Measurements from ENCODE around the gene SAMMSON. TPM values are rescaled to one million over a fixed set of nuclear protein-coding genes. Genes with fewer than 3 reads are reported as not detected.

Gene SAMMSON
- not detected for total RNA-seq

- CTCF ChIA-PET = no interaction called here
- DNase-seq (no peak), ATAC-seq (no peak)
- intact Hi-C loops (cut with micrococcal nuclease) = no loop called here
- Mint-ChIP-seq H3K9me3 (no peaks in the 10 kb centered on the region), H3K27me3 (peaks cover 2% of the 10 kb centered on the region), H3K27ac (no peak within 1 kb of the TSS), H3K4me1 (ENCODE audit: low read depth) (no peaks in the 10 kb centered on the region), H3K4me3 (no peak within 1 kb of the TSS), H3K36me3 (ENCODE audit: low read depth) (no peaks in the 10 kb centered on the region)
- POLR2A ChIA-PET = no interaction called here
- TF ChIP-seq CTCF (IDR thresholded peaks at IDR 0.05) = no peak
Measured at GRCh38 chr3:69999140-70000027, at the start of gene SAMMSON. TSS of gene SAMMSON (plus strand) at chr3:69999733.

GRCh38 chr3:69951616-69952015 lies 47.9 kb upstream of the SAMMSON start:
- CTCF ChIA-PET = interaction anchor here (1.2 kb wide), 1 partner anchor 9 kb away, joined by 3 read pairs; no protein-coding TSS in a partner anchor
- H3K9me3 Mint-ChIP-seq = no peaks in the 10 kb centered on the region

GRCh38 chr3:69959581-69959980 lies 40.0 kb upstream of the SAMMSON start:
- TF ChIP-seq CTCF (IDR thresholded peaks at IDR 0.05) = no peak
- DNase-seq = no peak
- CTCF ChIA-PET = no interaction called here
- ATAC-seq = no peak
- Mint-ChIP-seq H3K36me3 (ENCODE audit: low read depth) (no peaks in the 10 kb centered on the region), H3K27me3 (no peaks in the 10 kb centered on the region), H3K27ac (no peak overlapping the region), H3K4me1 (ENCODE audit: low read depth) (no peaks in the 10 kb centered on the region), H3K9me3 (no peaks in the 10 kb centered on the region), H3K4me3 (no peak overlapping the region)
- POLR2A ChIA-PET = no interaction called here
- intact Hi-C loops (cut with micrococcal nuclease) = no loop called here

More at GRCh38 chr3:69951616-69952015, 47.9 kb upstream of the SAMMSON start:
- intact Hi-C loops (cut with micrococcal nuclease) = no loop called here
- H3K4me3 Mint-ChIP-seq = no peak overlapping the region
- POLR2A ChIA-PET = no interaction called here
- TF ChIP-seq CTCF (IDR thresholded peaks at IDR 0.05) = no peak
- H3K27ac Mint-ChIP-seq = no peak overlapping the region
- no peaks in the 10 kb centered on the region for H3K36me3 Mint-ChIP-seq (ENCODE audit: low read depth)
- ATAC-seq (no peak), DNase-seq (no peak)
- H3K27me3 Mint-ChIP-seq = peaks cover 1% of the 10 kb centered on the region
- no peaks in the 10 kb centered on the region for H3K4me1 Mint-ChIP-seq (ENCODE audit: low read depth)

- H3K9me3 Mint-ChIP-seq = no peaks in the 10 kb centered on the region
- ATAC-seq = no peak
- intact Hi-C loops (cut with micrococcal nuclease) = no loop called here
- ChIA-PET POLR2A (no interaction called here), CTCF (no interaction called here)
- no peaks in the 10 kb centered on the region for H3K4me1 Mint-ChIP-seq (ENCODE audit: low read depth)
- H3K27me3 Mint-ChIP-seq = no peaks in the 10 kb centered on the region
- no peak for DNase-seq
- H3K36me3 Mint-ChIP-seq (ENCODE audit: low read depth) = no peaks in the 10 kb centered on the region
- H3K27ac Mint-ChIP-seq = no peak overlapping the region
- H3K4me3 Mint-ChIP-seq = no peak overlapping the region
- no peak for TF ChIP-seq CTCF (IDR thresholded peaks at IDR 0.05)
Measured at GRCh38 chr3:69961706-69962439, 37.7 kb upstream of the SAMMSON start.

GRCh38 chr3:69963643-69964042 lies 35.9 kb upstream of the SAMMSON start:
- ChIA-PET CTCF (no interaction called here), POLR2A (no interaction called here)
- Mint-ChIP-seq H3K4me3 (no peak overlapping the region), H3K9me3 (no peaks in the 10 kb centered on the region), H3K27ac (no peak overlapping the region), H3K36me3 (ENCODE audit: low read depth) (no peaks in the 10 kb centered on the region), H3K27me3 (no peaks in the 10 kb centered on the region), H3K4me1 (ENCODE audit: low read depth) (no peaks in the 10 kb centered on the region)
- no peak for TF ChIP-seq CTCF (IDR thresholded peaks at IDR 0.05)
- intact Hi-C loops (cut with micrococcal nuclease) = no loop called here
- no peak for DNase-seq
- ATAC-seq = no peak

Measured in activated CD8-positive, alpha-beta T cell treated with anti-CD3 and anti-CD28 coated beads for 36 hours (primary cell).